Keratinocyte (primary cell): ENCODE measurements around the gene SLC27A4. TPM values are rescaled to one million over a fixed set of nuclear protein-coding genes. Genes with fewer than 3 reads are reported as not detected.

ENCODE experiments used
- DNase-seq: peaks from one replicate; pipeline ENCODE4 v3.0.0-alpha.2; 2011; ENCODE audit warnings: low read depth, missing footprints, low spot score
- FAIRE-seq: peaks from 2 replicates; lab custom pipeline; 2011; peaks lifted over from hg19 to GRCh38; lab: Jason Lieb, UNC
- H2AFZ ChIP-seq: 2 replicates; pipeline ENCODE4 v1.6.0; 2012; ENCODE audit warnings: low read length, control low read depth, inconsistent platforms; ENCODE audit not compliant: control insufficient read depth
- H3K27ac ChIP-seq: 2 replicates; pipeline ENCODE4 v1.5.1; 2011; ENCODE audit warnings: low read length; ENCODE audit not compliant: control insufficient read depth, insufficient read depth
- H3K27me3 ChIP-seq: 3 replicates; pipeline ENCODE4 v1.6.0; 2011; ENCODE audit warnings: low read length; ENCODE audit not compliant: control insufficient read depth, insufficient read depth; ENCODE audit errors: extremely low read depth
- H3K36me3 ChIP-seq, 2 experiments: 2 replicates in 1 of 2; 3 replicates in 1 of 2; pipeline ENCODE4 v1.5.1; 2011; ENCODE audit warnings: low read length in 2 of 2, mild to moderate bottlenecking in 1 of 2; ENCODE audit not compliant: control insufficient read depth in 2 of 2, insufficient read depth in 2 of 2; ENCODE audit errors: extremely low read depth in 1 of 2
- H3K4me1 ChIP-seq: 3 replicates; pipeline ENCODE4 v1.5.1; 2011; ENCODE audit warnings: low read length; ENCODE audit not compliant: control insufficient read depth, insufficient read depth; ENCODE audit errors: extremely low read depth
- H3K4me2 ChIP-seq: 3 replicates; pipeline ENCODE4 v1.6.0; 2011; ENCODE audit warnings: low read depth, low read length; ENCODE audit not compliant: control insufficient read depth, insufficient read depth; ENCODE audit errors: extremely low read depth
- H3K4me3 ChIP-seq, 3 experiments: fragments of 200-600 bp in 1 of 3; sonication (generic) in 1 of 3; 2 replicates in 2 of 3; 3 replicates in 1 of 3; pipeline ENCODE4 v1.5.1; 2011 to 2016; ENCODE audit warnings: low read length in 3 of 3, mild to moderate bottlenecking in 3 of 3, control low read depth in 2 of 3, inconsistent platforms in 1 of 3, low read depth in 1 of 3, mixed read lengths in 1 of 3, mixed run types in 1 of 3, moderate library complexity in 1 of 3; ENCODE audit not compliant: control insufficient read depth in 2 of 3, insufficient read depth in 2 of 3; ENCODE audit errors: extremely low read depth in 1 of 3
- H3K79me2 ChIP-seq: 2 replicates; pipeline ENCODE4 v1.6.0; 2012; ENCODE audit warnings: low read length; ENCODE audit not compliant: control insufficient read depth, insufficient read depth
- H3K9ac ChIP-seq: 3 replicates; pipeline ENCODE4 v1.6.0; 2011; ENCODE audit warnings: low read length; ENCODE audit not compliant: control insufficient read depth, insufficient read depth; ENCODE audit errors: extremely low read depth
- H3K9me1 ChIP-seq: 3 replicates; pipeline ENCODE4 v1.6.0; 2011; ENCODE audit warnings: low read length; ENCODE audit not compliant: control insufficient read depth, insufficient read depth; ENCODE audit errors: extremely low read depth
- H3K9me3 ChIP-seq: 2 replicates; pipeline ENCODE4 v1.5.1; 2012; ENCODE audit warnings: low read depth, low read length; ENCODE audit not compliant: control insufficient read depth
- H4K20me1 ChIP-seq: 3 replicates; pipeline ENCODE4 v1.6.0; 2011; ENCODE audit warnings: low read length; ENCODE audit not compliant: control insufficient read depth, insufficient read depth; ENCODE audit errors: extremely low read depth
- CTCF ChIP-seq, 3 experiments: IDR thresholded peaks in 1 of 3; conservative IDR thresholded peaks in 1 of 3; optimal IDR thresholded peaks in 1 of 3; 2 replicates in 2 of 3; 3 replicates in 1 of 3; pipeline versions ENCODE3 to v1.5.1; 2011; ENCODE audit warnings: low read length in 3 of 3, mild to moderate bottlenecking in 3 of 3, moderate library complexity in 2 of 3, control low read depth in 1 of 3, inconsistent platforms in 1 of 3; ENCODE audit not compliant: insufficient read depth in 2 of 3; ENCODE audit errors: extremely low read depth in 1 of 3
- EZH2 ChIP-seq: IDR thresholded peaks from one replicate; pipeline ENCODE4 v1.6.1; 2012; ENCODE audit warnings: inconsistent platforms, mild to moderate bottlenecking, low read length, moderate library complexity
- dilution Hi-C: fragments of 300-500 bp; cut with MboI; formaldehyde crosslinking; loops from one replicate; pipeline ENCODE4 v1.7.0; 2020; ENCODE audit warnings: low sequenced_read_pairs; ENCODE audit not compliant: extremely low pct_ligation_motif_present
- polyA plus RNA-seq, 5 experiments: library from polyadenylated mRNA; depleted of rRNA in 3 of 5; stranded (reverse) in 3 of 5; stranded (forward) in 1 of 5; unstranded in 1 of 5; fragments of >200 nt; gene quantifications; 1 replicate in 1 of 5; 2 replicates in 3 of 5; 3 replicates in 1 of 5; pipeline versions ENCODE4 v1.2.1 to v1.2.3, GENCODE V29; 2011 to 2012; ENCODE audit warnings: missing spikeins in 2 of 5, low read depth in 1 of 5, low replicate concordance in 1 of 5

Gene SLC27A4
- polyA plus RNA-seq, 1 donor (not counting 4 experiments of a cell fraction or from before 2014, with no cell fraction given), result 17.3 TPM

- Histone ChIP-seq H3K9ac (no peak overlapping the region), H4K20me1 (no peaks in the 10 kb centered on the region), H3K27me3 (no peaks in the 10 kb centered on the region), H3K36me3 (peaks cover 23 to 44% of the 10 kb centered on the region in 2 experiments), H2AFZ (no peak overlapping the region), H3K9me3 (no peaks in the 10 kb centered on the region), H3K4me2 (no peak overlapping the region), H3K4me3 (no peak overlapping the region), H3K4me1 (no peaks in the 10 kb centered on the region), H3K79me2 (peaks cover 4% of the 10 kb centered on the region), H3K27ac (no peak overlapping the region), H3K9me1 (no peaks in the 10 kb centered on the region)
- FAIRE-seq, result no peak
- TF ChIP-seq CTCF (optimal IDR thresholded peaks at IDR 0.05 in 1 of 3, IDR thresholded peaks at IDR 0.05 in 1 of 3, conservative IDR thresholded peaks at IDR 0.05 in 1 of 3; ENCODE audit: extremely low read depth in 1 of 3, insufficient read depth in 2 of 3, low read length in 3 of 3), result no peak
- no peak for TF ChIP-seq EZH2
- no peak for DNase-seq
- dilution Hi-C loops, result no loop called here
Measured at GRCh38 chr9:128384801-128385495, 44.6 kb downstream of the SLC27A4 start.

GRCh38 chr9:128385496-128386460, 45.5 kb downstream of the SLC27A4 start:
- TF ChIP-seq CTCF (optimal IDR thresholded peaks at IDR 0.05 in 1 of 3, IDR thresholded peaks at IDR 0.05 in 1 of 3, conservative IDR thresholded peaks at IDR 0.05 in 1 of 3; ENCODE audit: extremely low read depth in 1 of 3, insufficient read depth in 2 of 3, low read length in 3 of 3) (no peak), EZH2 (no peak)
- Histone ChIP-seq H3K9me1 (no peaks in the 10 kb centered on the region), H3K9me3 (no peaks in the 10 kb centered on the region), H3K4me3 (no peak overlapping the region), H3K79me2 (peaks cover 2% of the 10 kb centered on the region), H3K27ac (no peak overlapping the region), H3K9ac (no peak overlapping the region), H3K27me3 (no peaks in the 10 kb centered on the region), H3K4me1 (no peaks in the 10 kb centered on the region), H2AFZ (no peak overlapping the region), H4K20me1 (no peaks in the 10 kb centered on the region), H3K4me2 (no peak overlapping the region), H3K36me3 (peaks cover 20 to 38% of the 10 kb centered on the region in 2 experiments)
- no peak for DNase-seq
- no peak for FAIRE-seq
- dilution Hi-C loops, result no loop called here
